GM12864 (cell line): Measurements from ENCODE around the gene KRT37.

Experiments
- DNase-seq: peaks from one replicate; pipeline ENCODE4 v3.0.0-alpha.2; 2011; ENCODE audit warnings: low read depth
- H3K4me3 ChIP-seq: 2 replicates; pipeline ENCODE4 v1.5.1; 2011; ENCODE audit warnings: mild to moderate bottlenecking, low read depth, low read length, control low read depth
- TF ChIP-seq, protein P1 (sequence below): IDR thresholded peaks from 2 replicates; pipeline ENCODE4 v1.5.1; 2011; ENCODE audit warnings: low read depth, mild to moderate bottlenecking, moderate library complexity, low read length, control low read depth, inconsistent platforms; ENCODE audit errors: missing control alignments

Gene KRT37

DNA sequence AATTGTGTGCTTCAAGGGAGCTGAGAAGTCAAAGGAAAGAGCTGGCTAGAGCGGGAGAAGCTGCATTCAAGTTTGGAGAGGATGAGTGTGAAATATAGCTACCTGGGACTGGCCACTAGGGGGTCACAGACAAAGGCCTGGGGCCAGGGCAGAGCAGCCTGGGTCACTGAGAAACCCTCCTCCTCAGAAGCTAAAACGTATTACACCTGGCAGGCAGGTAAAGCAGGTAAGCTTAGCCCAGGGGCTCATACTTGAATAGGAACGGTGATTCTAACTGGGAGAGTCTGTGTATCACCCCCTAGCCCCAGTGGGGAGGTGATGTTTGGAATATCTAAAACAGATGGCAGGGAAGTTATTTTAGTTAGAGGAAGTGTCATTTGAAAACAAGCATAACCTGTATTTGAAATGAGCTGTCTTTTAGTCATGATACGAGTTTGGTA lies 6.8 kb downstream of the KRT37 start:
- TF ChIP-seq, protein P1, sequence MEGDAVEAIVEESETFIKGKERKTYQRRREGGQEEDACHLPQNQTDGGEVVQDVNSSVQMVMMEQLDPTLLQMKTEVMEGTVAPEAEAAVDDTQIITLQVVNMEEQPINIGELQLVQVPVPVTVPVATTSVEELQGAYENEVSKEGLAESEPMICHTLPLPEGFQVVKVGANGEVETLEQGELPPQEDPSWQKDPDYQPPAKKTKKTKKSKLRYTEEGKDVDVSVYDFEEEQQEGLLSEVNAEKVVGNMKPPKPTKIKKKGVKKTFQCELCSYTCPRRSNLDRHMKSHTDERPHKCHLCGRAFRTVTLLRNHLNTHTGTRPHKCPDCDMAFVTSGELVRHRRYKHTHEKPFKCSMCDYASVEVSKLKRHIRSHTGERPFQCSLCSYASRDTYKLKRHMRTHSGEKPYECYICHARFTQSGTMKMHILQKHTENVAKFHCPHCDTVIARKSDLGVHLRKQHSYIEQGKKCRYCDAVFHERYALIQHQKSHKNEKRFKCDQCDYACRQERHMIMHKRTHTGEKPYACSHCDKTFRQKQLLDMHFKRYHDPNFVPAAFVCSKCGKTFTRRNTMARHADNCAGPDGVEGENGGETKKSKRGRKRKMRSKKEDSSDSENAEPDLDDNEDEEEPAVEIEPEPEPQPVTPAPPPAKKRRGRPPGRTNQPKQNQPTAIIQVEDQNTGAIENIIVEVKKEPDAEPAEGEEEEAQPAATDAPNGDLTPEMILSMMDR: peak; percentile 81
- DNase-seq: no peak
- H3K4me3 ChIP-seq: no peak overlapping the region

DNA sequence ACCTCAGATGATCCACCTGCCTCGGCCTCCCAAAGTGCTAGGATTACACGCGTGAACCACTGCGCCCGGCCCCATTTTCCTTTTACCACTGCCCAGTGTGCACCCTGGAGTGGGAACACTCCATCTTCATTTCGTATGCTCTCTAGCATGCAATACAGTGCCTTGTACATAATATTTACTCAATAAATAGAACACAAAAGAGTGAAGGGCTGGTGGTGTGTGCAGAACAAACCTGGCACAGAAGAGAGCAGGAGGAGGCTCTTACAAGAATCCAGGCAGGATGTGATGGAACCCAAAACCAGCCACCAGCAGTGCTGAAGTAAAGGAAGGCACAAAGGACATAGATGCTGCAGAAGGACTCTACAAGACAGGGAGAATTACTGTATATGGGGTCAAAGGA lies 7.3 kb downstream of the KRT37 start:
- no peak for DNase-seq
- TF ChIP-seq, protein P1: no peak

DNA sequence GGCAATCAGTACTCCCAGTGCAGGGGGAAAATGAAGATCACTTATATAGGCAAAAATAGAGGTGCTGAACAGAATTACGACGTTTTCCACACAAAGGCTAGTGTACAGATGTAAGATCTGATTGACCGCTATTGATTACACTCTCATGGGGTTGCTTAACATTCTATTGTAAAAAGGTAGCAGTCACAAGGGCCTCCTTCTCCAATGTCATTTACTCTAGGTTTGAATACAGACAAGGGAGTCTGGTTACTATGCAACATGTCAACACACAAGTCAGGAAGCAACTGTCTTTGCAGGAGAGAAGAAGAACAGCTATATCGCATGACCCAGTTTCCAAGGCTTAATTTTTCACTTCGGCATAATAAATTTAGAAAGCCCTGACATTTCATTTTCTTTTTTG lies 7.9 kb downstream of the KRT37 start:
- DNase-seq: no peak
- no peak overlapping the region for H3K4me3 ChIP-seq
- TF ChIP-seq, protein P1: no peak

More for the DNA sequence above, 7.3 kb downstream of the KRT37 start:
- no peak overlapping the region for H3K4me3 ChIP-seq

DNA sequence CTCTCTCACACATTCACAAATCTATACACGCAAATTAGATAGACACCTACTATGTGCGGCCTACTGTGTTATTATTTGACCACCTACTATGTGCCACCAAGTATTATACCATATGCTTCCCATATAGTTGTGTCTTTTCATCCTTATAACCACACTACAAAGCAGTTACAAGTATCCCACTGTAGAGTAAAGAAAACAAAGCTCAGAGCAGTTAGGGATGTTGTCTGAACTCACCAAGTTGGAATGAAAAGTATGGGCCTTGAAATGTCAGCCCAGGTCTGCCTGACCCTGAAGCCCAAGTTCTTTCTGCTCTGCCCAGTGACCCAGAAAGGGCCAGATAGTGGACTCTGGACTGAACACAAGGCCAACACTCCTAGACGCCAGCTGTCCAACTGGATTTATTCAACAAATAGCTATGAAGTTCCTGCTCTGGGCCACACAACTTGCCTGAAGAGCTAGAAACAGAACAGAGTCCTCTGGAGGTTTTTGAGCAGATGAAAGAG lies 8.5 kb downstream of the KRT37 start:
- H3K4me3 ChIP-seq: no peak overlapping the region
- no peak for DNase-seq
- TF ChIP-seq, protein P1: no peak

DNA sequence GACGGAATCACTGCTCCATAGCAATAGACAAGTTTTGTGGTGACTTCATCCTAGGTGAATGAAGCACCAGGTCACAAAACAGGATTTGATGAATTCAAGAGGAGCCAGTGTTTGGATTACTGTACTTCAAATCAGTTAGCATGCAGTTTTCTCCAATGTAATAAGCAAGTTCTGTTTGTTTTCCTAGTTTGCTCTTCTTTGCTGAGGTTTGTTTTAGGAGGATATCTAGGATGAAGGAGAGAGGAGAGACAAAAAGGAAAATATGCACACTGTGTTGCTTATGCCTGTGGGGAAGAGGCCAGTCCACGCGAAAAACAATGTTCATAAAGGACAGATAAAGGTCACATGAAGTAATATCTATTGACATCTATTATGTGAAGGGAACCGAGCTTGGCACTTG lies 9.0 kb downstream of the KRT37 start:
- TF ChIP-seq, protein P1: no peak
- H3K4me3 ChIP-seq: no peak overlapping the region
- DNase-seq: no peak

DNA sequence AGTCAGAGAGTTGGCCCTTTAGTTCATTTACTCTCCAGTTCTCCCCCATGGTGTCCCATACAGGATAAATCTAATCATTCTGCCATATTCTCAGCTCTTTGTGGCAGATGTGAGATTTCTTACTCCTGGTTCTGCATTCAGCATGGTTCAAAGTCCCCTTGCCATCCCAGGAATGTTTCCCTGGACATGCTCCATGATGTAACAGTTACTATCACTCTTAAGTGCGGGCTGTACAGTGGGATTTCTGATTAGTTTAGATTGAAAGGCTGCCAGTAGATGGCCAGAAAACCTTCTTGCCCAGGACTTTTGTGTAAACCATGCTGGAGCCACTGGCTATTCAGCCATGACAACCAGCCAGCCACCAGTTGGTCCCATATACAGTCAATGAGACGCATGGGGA lies 10.4 kb downstream of the KRT37 start:
- DNase-seq: no peak
- TF ChIP-seq, protein P1: no peak

DNA sequence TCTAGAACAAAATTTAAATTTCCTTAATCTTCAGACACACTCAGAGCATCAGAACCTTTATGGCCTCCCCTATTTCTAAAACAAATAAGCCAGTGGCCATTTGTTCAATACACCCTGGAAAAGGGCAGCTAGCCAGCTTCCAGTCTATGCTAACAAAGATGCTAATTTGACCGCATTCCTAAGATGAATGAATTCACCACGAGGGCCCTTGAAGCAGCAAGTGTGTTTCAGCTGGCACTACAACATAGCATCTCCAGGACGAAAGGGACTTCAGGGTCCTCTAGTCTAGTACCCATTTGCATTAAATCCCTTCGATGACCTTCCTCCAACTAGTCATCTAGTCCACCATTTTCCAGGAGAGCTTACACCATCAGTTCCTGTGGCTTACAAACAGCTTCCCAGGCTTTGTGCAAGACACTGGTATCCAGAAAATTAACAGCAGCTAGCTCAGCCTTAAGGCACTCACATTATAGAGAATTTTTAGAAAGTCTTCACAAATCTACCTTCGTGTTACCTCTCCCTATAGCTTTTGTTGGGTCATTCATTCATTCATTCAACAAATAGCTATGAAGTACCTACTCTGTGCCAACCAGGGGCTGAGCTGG lies 10.9 kb downstream of the KRT37 start:
- no peak for DNase-seq

More for the DNA sequence above, 10.4 kb downstream of the KRT37 start:
- H3K4me3 ChIP-seq: no peak overlapping the region

More for the DNA sequence above, 10.9 kb downstream of the KRT37 start:
- TF ChIP-seq, protein P1: no peak
- H3K4me3 ChIP-seq: no peak overlapping the region
